NCI-H1417 treated with DMSO at 0.1 percent for 48 hours (cell line): ENCODE measurements around the gene NUDT2.
"Not testable (repeated sequence)": the region's sequence is repeated elsewhere in the genome, so short reads cannot be mapped to it uniquely, and the experiment has no call there.

Source experiments
- DNase-seq: peaks from one replicate; lab custom pipeline; 2025; lab: John Stamatoyannopoulos, UW

The NUDT2 gene

DNA sequence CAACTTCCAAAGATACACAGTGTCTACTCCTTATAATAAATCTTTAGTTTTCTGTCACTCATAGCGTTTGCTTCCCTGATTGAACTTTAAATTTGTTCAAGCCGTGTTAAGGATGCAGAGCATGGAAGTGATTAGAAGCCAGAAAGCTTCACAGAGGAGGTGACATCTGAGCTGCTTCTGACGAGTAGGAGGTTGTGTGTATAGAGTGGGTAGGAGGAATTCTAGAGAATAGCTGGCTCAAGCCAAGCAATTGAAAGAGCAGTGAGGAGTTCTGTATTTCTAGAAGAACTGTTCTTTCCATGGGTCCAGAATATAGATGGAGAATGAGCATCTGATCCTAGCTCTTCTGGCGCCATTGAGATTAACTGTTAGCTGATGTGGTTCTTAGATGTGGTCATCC lies 6.0 kb downstream of the NUDT2 start:
- DNase-seq: no peak

GRCh38 chr9:34337403-34337802 lies 8.0 kb downstream of the NUDT2 start:
- no peak for DNase-seq

- DNase-seq: not testable (repeated sequence)
Observed at GRCh38 chr9:34338079-34338478, 8.7 kb downstream of the NUDT2 start.

- no peak for DNase-seq
Observed at GRCh38 chr9:34338665-34339385, 9.5 kb downstream of the NUDT2 start.

GRCh38 chr9:34341659-34342295 lies 12.4 kb downstream of the NUDT2 start:
- no peak for DNase-seq

DNA sequence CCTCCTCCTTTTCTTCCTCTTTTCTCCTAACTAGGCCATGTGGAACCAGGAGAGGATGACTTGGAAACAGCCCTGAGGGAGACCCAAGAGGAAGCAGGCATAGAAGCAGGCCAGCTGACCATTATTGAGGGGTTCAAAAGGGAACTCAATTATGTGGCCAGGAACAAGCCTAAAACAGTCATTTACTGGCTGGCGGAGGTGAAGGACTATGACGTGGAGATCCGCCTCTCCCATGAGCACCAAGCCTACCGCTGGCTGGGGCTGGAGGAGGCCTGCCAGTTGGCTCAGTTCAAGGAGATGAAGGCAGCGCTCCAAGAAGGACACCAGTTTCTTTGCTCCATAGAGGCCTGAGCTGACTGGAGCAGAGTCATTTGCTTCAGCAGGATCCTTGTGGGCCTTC lies 13.7 kb downstream of the NUDT2 start:
- no peak for DNase-seq

DNA sequence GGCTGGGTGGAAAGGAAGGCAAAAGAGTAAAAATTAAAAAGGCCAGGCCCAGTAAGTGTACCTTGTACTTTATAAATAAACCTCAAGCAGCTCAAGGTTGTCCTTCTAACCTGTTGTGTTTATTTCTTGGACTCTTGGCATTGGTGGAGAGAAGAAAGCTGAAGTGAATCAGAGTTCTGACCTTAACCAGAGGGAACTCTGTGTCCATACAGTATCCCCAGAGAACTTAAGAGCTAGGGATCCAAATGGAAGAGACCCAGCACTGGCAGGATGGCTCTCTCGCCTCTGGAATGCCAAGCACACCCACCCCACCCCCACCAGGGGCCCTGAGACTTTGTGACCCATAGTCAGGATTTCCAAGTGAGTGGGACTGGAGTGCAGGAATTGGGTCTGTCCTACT lies 14.2 kb downstream of the NUDT2 start:
- DNase-seq: no peak

DNA sequence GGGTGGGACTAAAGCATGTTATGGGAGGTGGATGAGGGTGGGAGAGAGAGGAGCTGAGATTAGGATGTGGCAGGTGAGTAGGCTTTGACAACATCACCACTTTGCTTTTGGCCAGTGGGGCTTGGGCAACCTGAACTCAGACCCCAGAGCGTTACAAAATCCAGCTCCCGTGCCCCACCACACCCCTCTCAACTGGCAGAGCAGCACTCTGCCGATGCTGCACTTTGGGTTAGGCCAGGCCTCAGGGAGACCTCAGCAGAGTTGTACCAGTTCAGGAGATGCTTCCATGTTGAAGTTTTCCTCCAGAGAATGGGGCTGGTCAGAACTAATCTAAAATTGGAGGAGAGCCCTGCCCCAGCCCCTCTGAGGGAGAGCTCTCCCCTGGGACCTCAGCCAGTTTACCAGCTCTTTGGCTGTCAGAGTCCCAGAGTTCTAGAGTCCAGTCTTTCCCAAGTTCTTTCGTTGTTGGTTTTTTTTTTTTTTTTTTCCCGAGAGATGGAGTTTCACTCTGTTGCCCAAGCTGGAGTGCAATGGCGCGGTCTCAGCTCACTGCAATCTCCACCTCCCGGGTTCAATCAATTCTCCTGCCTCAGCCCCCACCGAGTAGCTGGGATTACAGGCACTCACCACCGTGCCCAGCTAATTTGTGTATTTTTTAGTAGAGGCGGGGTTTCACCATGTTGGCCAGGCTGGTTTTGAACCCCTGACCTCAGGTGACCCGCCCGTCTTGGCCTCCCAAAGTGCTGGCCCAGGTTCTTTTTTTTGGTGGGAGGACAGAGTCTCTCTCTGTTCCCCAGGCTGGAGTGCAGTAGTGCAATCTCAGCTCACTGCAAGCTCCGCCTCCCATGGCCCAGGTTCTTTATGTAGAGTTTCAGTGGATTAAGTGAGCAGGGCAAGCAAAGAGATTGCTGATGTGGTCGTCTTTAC lies 17.8 kb downstream of the NUDT2 start:
- no peak for DNase-seq

DNA sequence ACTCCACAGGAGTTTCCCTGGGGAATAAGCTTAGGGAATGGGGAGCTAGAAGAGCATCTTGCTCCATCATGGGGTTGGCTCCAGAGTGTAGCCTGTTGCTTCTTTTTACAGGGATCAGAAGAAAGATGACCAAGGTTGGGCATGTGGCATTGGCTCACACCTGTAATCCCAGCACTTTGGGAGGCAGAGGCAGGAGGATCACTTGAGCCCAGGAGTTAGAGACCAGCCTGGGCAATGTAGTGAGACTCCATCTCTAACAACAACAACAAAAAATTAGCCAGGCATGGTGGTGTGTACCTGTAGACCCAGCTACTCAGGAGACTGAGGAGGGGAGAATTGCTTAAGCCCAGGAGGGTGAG lies 18.4 kb downstream of the NUDT2 start:
- DNase-seq: no peak

GRCh38 chr9:34349324-34349723 lies 20.0 kb downstream of the NUDT2 start:
- DNase-seq: no peak

- not testable (repeated sequence) for DNase-seq
Observed at GRCh38 chr9:34352122-34352652, 22.8 kb downstream of the NUDT2 start.

DNA sequence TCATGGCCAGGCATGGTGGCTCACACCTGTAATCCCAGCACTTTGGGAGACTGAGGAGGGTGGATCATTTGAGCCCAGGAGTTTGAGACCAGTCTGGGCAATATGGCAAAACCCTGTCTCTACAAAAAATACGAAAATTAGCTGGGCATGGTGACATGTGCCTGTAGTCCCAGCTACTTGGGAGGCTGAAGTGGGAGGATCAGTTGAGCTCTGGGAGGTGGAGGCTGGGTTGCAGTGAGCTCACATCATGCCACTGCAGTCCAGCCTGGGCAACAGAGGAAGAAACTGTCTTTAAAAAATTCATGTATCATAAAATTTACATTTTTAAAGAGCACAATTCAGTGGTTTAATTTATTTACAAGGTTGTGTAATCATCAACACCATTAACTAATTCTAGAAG lies 23.6 kb downstream of the NUDT2 start:
- DNase-seq: not testable (repeated sequence)

- DNase-seq: no peak
Observed at GRCh38 chr9:34362614-34363214, 33.3 kb downstream of the NUDT2 start.

- DNase-seq: no peak
Observed at GRCh38 chr9:34363619-34364351, 34.4 kb downstream of the NUDT2 start.

DNA sequence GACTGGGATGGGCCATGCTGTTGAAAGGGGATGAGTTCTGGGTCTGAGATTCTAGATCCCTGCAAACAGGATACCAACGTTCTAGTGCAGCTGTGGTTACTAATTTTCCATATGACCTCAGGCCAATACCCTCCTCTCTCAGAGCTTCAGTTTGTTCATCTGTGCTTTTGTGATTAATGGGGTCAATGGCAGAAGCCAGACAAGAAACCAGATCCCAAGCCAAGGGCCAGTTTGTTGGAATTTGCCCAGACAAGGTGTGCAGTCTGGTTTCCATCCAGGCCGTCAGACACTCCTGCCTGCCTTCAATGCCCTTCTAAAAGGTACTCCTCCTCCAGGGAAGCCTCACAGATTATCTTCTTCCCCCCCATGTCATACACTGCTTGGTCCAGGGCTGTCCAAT lies 35.9 kb downstream of the NUDT2 start:
- no peak for DNase-seq

DNA sequence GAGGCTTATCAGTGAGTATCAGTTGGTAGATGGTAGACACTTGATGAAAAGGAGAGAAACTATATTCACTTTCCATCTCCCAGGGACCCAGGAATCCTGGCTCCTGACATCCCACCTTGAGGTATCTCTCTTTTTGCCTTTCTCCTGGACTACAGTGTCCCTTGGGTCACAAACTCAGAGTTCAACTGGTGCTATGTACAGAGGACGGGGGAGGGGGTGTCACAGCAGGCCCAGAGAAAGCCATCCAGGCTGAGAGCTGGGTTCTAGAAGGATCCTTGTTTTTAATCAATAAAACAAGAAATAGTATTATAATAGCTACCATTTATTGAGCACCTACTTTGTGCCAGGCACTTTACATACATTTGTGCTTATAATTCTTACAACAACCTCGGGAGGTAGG lies 37.0 kb downstream of the NUDT2 start:
- DNase-seq: no peak

DNA sequence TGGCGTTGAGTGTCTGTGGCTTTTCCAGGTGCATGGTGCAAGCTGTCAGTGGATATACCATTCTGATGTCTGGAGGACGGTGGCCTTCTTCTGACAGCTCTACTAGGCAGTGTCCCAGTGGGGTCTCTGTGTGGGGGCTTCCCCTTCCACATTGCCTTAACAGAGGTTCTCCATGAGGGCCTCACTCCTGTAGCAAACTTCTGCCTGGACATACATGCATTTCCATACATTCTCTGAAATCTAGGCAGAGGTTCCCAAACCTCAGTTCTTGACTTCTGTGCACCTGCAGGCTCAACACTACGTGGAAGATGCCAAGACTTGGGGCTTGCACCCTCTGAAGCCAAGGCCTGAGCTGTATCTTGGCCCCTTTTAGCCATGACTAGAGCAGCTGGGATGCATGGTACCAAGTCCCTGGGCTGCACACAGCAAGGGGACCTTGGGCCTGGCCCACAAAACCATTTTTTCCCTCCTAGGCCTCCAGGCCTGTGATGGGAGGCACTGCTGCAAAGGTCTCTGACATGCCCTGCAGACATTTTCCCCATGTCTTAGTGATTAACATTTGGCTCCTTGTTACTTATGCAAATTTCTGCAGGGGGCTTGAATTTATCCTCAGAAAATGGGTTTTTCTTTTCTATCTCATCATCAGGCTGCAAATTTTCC lies 38.5 kb downstream of the NUDT2 start:
- not testable (repeated sequence) for DNase-seq

- DNase-seq: not testable (repeated sequence)
Observed at GRCh38 chr9:34368796-34369195, 39.4 kb downstream of the NUDT2 start.

DNA sequence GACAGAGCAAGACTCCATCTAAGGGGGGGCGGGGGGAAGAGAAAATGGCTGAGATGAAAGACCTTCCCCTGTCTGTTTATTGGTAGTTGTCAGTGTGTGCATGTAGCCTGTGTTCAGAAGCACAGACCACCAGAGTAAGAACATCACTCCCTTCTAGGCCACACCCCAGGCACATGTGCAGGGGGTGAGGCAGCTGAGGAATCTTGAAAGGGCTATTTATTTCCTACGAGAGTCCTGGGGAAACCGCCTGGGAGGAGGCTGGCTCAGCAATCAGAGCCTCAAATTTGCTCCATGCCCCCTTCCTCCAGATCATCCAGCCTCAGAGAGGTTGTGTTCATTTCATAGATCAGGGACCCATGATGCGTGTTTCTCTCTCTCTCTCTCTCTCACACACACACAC lies 40.3 kb downstream of the NUDT2 start:
- DNase-seq: no peak

DNA sequence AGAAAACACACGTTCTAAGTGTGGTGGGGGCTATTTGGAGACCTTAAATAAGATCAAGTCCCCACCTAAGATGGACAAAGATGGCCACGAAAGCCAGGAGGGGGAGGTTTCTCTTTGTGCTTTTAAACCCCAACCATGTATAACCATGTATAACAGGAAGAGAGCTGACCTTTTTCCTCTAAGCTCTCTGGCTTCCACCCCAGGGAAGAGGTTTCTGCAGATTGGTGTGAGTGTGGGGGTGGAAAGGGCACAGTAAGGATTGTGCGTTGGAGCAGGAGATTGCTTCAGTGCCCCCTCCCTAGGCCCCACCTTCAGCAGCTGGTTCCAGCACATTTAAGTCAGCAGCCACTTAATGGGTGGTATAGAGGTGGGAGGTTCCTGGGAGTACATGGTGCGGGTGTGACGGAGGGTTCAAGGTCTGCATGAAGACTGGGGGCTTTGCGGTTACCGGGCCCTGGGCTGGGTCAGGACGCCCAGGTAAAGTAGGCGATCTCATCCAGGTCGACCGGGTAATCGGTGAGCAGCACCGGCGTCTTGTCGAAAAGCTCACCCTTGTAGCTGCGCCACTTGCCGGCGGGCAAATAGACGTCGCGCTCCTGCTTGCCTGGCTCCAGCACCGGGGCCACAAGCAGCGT lies 41.1 kb downstream of the NUDT2 start:
- DNase-seq: no peak
